22Rv1 (cell line): ENCODE measurements around the gene PER2.

Experiments used
- H3K27ac ChIP-seq: fragments of 450-650 bp; 2 replicates; pipeline ENCODE4 v1.5.1; 2017
- ZFX ChIP-seq: fragments of 450-650 bp; IDR thresholded peaks from 2 replicates; pipeline ENCODE4 v1.6.1; 2017; ENCODE audit warnings: antibody characterized with exemption, borderline replicate concordance
- TF ChIP-seq, protein P1 (sequence below): fragments of 450-650 bp; IDR thresholded peaks from 2 replicates; pipeline ENCODE4 v1.5.1; 2017; ENCODE audit warnings: mild to moderate bottlenecking

The PER2 gene

DNA sequence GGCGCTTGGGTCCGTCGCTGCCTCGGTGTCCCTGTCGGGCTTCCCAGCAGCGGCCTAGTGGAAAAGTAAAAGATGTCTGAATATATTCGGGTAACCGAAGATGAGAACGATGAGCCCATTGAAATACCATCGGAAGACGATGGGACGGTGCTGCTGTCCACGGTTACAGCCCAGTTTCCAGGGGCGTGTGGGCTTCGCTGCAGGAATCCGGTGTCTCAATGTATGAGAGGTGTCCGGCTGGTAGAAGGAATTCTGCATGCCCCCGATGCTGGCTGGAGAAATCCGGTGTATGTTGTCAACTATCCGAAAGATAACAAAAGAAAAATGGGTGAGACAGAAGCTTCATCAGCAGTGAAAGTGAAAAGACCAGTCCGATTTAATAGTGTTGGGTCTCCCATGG lies 56.6 kb downstream of the PER2 start:
- no peak overlapping the region for H3K27ac ChIP-seq
- TF ChIP-seq ZFX = no peak
- TF ChIP-seq, protein P1, sequence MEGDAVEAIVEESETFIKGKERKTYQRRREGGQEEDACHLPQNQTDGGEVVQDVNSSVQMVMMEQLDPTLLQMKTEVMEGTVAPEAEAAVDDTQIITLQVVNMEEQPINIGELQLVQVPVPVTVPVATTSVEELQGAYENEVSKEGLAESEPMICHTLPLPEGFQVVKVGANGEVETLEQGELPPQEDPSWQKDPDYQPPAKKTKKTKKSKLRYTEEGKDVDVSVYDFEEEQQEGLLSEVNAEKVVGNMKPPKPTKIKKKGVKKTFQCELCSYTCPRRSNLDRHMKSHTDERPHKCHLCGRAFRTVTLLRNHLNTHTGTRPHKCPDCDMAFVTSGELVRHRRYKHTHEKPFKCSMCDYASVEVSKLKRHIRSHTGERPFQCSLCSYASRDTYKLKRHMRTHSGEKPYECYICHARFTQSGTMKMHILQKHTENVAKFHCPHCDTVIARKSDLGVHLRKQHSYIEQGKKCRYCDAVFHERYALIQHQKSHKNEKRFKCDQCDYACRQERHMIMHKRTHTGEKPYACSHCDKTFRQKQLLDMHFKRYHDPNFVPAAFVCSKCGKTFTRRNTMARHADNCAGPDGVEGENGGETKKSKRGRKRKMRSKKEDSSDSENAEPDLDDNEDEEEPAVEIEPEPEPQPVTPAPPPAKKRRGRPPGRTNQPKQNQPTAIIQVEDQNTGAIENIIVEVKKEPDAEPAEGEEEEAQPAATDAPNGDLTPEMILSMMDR = no peak

DNA sequence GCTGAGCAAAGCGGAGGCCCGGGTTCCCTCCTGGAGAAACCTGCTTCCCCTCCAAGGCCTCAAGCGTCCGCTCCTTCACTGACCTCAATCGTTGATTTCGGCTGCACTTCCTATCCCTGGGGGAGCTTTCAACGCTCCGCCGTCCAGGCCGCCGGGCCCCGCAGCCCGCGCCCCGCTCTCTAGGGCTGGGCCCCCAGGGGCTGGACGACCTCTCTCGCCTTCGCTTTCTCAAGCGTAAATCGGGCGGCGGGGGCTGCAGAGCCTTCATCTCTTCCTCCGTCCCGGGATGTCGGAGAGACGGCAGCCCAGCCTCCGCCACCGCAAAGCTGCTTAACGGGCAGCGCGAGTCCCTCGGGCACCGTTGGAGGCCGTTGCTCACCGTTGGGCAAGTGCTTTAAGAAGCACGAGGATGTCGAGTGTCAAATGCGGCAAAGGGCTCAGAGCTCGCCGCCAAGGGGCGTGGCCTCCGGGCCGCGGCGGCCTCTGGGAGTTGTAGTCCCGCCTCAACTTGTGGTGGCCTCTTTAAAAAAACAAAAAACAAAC lies 57.1 kb downstream of the PER2 start:
- no peak overlapping the region for H3K27ac ChIP-seq
- TF ChIP-seq, protein P1 = no peak
- TF ChIP-seq ZFX = no peak

DNA sequence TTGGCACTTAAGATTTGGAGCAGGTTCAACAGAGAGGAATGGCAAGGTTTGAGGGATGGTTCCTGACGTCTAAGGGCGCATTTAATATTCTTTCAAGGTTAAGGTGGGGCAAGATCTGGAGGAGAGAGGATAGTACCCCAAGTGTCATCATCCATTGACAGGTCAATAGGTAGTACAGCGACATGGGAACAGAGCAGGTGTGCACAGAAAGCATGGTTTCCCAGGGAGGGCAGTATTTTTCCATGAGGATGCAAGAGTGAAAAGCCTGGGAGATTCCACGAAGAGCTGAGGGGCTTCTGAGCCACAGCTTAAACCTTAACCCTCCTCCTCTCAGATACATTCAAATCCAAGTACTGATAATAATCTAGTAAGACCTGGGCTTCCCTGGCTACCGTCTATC lies 57.7 kb downstream of the PER2 start:
- H3K27ac ChIP-seq = no peak overlapping the region
- TF ChIP-seq ZFX = no peak

DNA sequence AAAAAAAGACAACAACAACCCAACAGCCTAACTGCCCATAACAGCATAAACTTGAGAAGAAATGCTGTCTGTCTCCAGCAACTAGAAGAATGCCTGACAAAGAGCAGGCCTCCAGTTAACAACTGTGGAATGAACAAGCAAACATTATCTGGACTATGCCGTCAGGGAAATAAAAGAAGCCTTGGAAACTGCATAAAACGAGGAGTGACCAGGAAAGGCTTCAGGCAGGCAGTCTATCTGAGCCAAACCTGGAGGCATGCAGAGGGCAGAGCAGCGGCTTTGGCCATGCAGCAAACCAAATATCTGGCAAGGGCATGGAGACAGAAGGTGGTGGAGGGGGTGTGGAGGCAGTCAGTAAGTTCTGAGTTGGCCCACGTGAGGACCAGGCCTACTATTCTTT lies 59.7 kb downstream of the PER2 start:
- TF ChIP-seq ZFX = no peak
- TF ChIP-seq, protein P1 = no peak
- no peak overlapping the region for H3K27ac ChIP-seq

DNA sequence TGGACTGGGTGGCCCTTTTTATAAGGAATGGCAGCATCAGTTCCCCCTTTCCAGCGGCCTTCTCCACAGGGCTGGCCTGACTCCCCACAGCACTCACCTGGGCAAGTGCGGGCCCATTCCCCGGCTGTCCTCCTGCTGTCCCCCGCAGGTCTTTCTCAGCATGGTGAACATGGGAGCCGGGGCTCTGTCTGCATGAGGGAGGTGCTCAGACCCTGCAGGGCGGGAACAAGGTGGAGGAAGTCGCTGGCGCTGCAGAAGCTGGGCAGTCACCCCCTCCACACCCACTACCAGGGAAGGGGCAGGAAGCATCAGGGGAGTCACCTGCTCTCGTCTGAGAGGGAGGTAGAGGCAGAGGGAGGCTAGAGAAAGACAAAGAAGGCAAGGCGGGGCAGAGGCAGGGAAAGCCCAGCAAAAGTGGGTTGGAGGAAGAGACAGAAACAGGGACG lies 60.8 kb downstream of the PER2 start:
- TF ChIP-seq, protein P1 = no peak
- TF ChIP-seq ZFX = no peak
- no peak overlapping the region for H3K27ac ChIP-seq

DNA sequence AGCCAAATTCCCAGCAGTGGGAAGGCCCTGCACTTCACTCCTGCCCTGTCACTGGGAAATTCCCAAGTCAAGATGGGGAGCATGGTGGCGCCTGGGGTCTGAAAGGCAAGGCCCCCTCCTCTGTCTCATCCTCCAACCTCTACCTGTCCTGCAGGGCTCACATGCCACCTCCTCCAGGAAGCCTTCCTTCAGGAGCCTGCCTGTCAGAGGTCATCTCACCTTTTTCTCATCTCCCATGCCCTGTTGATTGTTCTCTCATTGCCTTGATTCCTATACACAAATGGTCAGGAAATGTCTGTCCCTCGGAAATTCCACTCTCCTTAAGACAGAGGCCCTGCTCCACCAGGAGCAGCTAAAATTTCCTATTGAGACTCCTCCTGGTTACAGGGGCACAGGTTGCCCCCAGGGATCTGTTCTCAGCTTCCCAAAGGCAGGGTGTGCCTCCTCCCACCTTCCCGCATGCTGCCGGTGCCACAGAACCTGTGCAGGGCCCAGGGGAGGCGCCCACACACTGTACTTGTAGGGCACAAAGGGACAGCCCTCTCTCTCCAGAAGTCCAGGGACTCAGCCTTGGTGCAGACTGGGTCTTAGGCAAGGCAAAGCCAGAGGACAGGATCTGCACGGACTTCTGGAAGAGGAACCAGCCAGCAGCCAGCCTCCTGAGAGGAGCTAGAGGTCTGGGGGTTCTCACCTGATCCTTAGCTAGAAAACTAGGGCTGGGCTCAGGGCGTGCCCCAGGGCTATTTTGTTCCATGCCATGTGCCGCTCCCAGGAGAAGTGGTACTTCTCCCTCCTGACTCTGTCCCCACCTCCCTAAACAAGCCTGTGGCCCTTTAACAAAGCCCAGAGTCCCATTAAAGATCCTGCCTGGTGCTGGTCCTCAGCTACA lies 61.5 kb downstream of the PER2 start:
- TF ChIP-seq ZFX = no peak

DNA sequence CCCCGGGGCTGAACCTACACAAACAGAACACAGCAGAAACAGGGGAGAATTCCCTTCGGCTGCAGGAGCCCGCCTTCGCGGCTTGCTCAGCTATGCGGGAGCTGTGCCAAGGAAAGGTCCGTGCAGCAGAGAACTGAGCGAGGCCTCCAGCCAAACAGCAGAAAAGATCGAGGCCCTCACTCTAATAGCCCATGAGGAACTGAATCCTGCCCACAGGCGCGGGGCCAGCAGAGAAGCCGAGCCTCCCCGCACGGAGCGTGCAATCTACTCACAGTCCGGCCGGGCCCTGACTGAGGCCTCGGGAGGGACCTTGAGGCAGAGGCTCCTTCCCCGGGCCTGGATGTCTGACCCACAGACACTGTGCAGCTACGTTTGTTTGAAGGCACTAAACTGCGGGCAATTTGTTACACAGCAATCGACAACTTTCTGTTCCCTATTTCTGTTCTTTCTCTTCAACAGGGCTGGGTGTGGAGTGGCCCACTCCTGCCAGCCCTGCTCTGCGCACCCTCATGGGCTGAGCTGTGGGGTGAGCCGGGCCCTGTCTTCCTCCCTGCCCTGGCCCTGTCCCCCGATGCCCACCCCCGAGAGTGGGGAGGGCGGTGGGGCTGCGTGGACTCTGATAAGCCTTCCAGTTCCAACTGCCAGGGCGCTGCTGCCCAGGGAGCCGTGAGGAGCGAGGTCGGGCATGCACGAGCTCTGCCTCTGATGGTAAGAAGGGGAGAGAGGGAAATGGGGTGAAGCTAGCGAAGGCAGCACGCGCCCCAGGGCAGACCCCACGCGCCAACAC lies 62.3 kb downstream of the PER2 start:
- no peak overlapping the region for H3K27ac ChIP-seq
- no peak for TF ChIP-seq ZFX
- TF ChIP-seq, protein P1 = no peak

More for the DNA sequence above, 61.5 kb downstream of the PER2 start:
- H3K27ac ChIP-seq = no peak overlapping the region

DNA sequence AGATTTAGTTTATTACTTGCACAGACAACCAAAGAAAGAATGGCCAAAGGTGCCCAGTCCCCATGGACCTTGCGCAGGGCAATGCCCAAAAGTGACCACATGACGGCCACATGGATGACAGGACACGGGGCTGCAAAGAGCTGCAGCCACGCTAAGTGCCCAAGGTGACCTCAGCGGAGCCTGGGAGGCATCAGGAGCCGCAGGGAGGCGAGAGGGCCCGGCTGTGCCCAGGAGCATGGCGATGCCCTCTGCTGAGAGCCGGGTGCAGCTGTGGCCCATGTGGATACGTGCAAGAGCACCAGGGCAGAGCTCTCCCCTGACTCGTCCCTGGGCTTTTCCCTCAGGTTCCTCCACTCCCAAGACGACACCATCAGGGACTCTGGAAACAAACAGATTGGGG lies 63.3 kb downstream of the PER2 start:
- H3K27ac ChIP-seq = no peak overlapping the region
- TF ChIP-seq, protein P1 = no peak
- TF ChIP-seq ZFX = no peak
